ENCODE data around the gene DLG1. TPM values are rescaled to one million over a fixed set of nuclear protein-coding genes. Genes with fewer than 3 reads are reported as not detected.

The DLG1 gene
- total and polyA plus RNA-seq, 9 of the 15 experiments (the other 6 are each of a cell fraction or from before 2014, with no cell fraction given) = 9.4 to 63.5 (median 43.6) TPM

GRCh38 chr3:197024881-197025735, 273.3 kb downstream of the DLG1 start:
- Histone ChIP-seq H4K20me1 (replicated peaks; ENCODE audit: control insufficient read depth, insufficient read depth, low read length) (peaks cover 6% of the 10 kb centered on the region; the same call in 1 of the 2 replicates), H3K36me3 (ENCODE audit: control insufficient read depth, insufficient read depth, low read length) (peaks cover 5% of the 10 kb centered on the region; the same call in 1 of the 3 replicates), H3K79me2 (ENCODE audit: control insufficient read depth, insufficient read depth, low read length) (peaks cover 4% of the 10 kb centered on the region; the same call in 1 of the 3 replicates), H3K27ac (ENCODE audit: extremely low read depth, low read depth, low read length) (no peak overlapping the region), H3K4me2 (ENCODE audit: insufficient read depth, low read length) (no peak overlapping the region), H3K9ac (ENCODE audit: insufficient read depth in 1 of 2, low read depth in 2 of 2, low read length in 2 of 2) (no peak overlapping the region; a peak in 1 of 4 replicates), H2AFZ (ENCODE audit: low read depth, low read length) (no peak overlapping the region), H3K4me3 (no peak overlapping the region), H3K9me1 (ENCODE audit: control insufficient read depth, insufficient read depth, low read length) (peaks cover 3% of the 10 kb centered on the region), H3K4me1 (replicated peaks in 1 of 2; ENCODE audit: control insufficient read depth in 2 of 2, insufficient read depth in 2 of 2, low read length in 2 of 2) (peaks cover 17 to 70% of the 10 kb centered on the region in 2 experiments), H3K27me3 (ENCODE audit: control insufficient read depth in 2 of 2, insufficient read depth in 2 of 2, low read length in 2 of 2) (peaks cover 3% of the 10 kb centered on the region in 2 experiments; a peak in 2 of 5 replicates), H3K9me3 (replicated peaks; ENCODE audit: control insufficient read depth, insufficient read depth, low read depth, low read length) (no peaks in the 10 kb centered on the region)
- FAIRE-seq (no peak), ATAC-seq (no peak), DNase-seq (ENCODE audit: extremely low read depth in 1 of 4, low spot score in 3 of 4) (no peak)
- 73% methylated on average over 25 of the region's 28 CpGs for WGBS (ENCODE audit: insufficient coverage, low coverage, missing lambda C conversion rate)
- BruUV-seq (replicated peaks) = no TSS peak
- CTCF ChIA-PET (ENCODE audit: low intra/inter-chr PET ratio) = no interaction called here
- in situ Hi-C loops (cut with MboI) = no loop called here
- intact Hi-C loops (cut with micrococcal nuclease) = no loop called here
- POLR2A ChIA-PET = interaction anchor here (1.1 to 1.7 kb wide), 2 partner anchors 11 to 240 kb away, joined by 3 read pairs; no protein-coding TSS in a partner anchor
- no peak for TF ChIP-seq ID3 (CRISPR knock-in tag; IDR thresholded peaks at IDR 0.05)
- no peak for TF ChIP-seq ID3 (tag; IDR thresholded peaks at IDR 0.05)
- TF ChIP-seq PTRF (tag; IDR thresholded peaks at IDR 0.05) = no peak
- TF ChIP-seq ZNF277 (CRISPR knock-in tag; IDR thresholded peaks at IDR 0.05; ENCODE audit: borderline replicate concordance) = no peak
- no peak for TF ChIP-seq NONO (IDR thresholded peaks at IDR 0.05; ENCODE audit: low read depth in 2 of 2, low read length in 1 of 2)
- TF ChIP-seq, protein P1, sequence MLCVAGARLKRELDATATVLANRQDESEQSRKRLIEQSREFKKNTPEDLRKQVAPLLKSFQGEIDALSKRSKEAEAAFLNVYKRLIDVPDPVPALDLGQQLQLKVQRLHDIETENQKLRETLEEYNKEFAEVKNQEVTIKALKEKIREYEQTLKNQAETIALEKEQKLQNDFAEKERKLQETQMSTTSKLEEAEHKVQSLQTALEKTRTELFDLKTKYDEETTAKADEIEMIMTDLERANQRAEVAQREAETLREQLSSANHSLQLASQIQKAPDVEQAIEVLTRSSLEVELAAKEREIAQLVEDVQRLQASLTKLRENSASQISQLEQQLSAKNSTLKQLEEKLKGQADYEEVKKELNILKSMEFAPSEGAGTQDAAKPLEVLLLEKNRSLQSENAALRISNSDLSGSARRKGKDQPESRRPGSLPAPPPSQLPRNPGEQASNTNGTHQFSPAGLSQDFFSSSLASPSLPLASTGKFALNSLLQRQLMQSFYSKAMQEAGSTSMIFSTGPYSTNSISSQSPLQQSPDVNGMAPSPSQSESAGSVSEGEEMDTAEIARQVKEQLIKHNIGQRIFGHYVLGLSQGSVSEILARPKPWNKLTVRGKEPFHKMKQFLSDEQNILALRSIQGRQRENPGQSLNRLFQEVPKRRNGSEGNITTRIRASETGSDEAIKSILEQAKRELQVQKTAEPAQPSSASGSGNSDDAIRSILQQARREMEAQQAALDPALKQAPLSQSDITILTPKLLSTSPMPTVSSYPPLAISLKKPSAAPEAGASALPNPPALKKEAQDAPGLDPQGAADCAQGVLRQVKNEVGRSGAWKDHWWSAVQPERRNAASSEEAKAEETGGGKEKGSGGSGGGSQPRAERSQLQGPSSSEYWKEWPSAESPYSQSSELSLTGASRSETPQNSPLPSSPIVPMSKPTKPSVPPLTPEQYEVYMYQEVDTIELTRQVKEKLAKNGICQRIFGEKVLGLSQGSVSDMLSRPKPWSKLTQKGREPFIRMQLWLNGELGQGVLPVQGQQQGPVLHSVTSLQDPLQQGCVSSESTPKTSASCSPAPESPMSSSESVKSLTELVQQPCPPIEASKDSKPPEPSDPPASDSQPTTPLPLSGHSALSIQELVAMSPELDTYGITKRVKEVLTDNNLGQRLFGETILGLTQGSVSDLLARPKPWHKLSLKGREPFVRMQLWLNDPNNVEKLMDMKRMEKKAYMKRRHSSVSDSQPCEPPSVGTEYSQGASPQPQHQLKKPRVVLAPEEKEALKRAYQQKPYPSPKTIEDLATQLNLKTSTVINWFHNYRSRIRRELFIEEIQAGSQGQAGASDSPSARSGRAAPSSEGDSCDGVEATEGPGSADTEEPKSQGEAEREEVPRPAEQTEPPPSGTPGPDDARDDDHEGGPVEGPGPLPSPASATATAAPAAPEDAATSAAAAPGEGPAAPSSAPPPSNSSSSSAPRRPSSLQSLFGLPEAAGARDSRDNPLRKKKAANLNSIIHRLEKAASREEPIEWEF (CRISPR knock-in tag; IDR thresholded peaks at IDR 0.05) = no peak
- no peak for TF ChIP-seq ETV6 (IDR thresholded peaks at IDR 0.05; ENCODE audit: borderline replicate concordance in 1 of 2, low read depth in 2 of 2, low read length in 1 of 2)
- TF ChIP-seq ETV6 (CRISPR knock-in tag; IDR thresholded peaks at IDR 0.05; ENCODE audit: borderline replicate concordance) = no peak
- TF ChIP-seq CBX8 (IDR thresholded peaks at IDR 0.05; ENCODE audit: borderline replicate concordance, extremely low read depth, low read depth, low read length, poor library complexity, severe bottlenecking) = no peak
- TF ChIP-seq CTBP1 (IDR thresholded peaks at IDR 0.05; ENCODE audit: borderline replicate concordance) = no peak
- TF ChIP-seq CBFA2T3 (IDR thresholded peaks at IDR 0.05) = no peak
- no peak for TF ChIP-seq ZNF184 (CRISPR knock-in tag; IDR thresholded peaks at IDR 0.05)
